Smooth muscle cell (in vitro differentiated cells): ENCODE results near the gene NFIA. TPM values are rescaled to one million over a fixed set of nuclear protein-coding genes. Genes with fewer than 3 reads are reported as not detected.
A peak's percentile ranks its signal among the peaks of the same experiment; 100 is the strongest.

Source experiments
- DNase-seq: peaks from one replicate; lab custom pipeline; 2025; ENCODE audit not compliant: unreplicated experiment; lab: John Stamatoyannopoulos, UW
- H2AFZ ChIP-seq: fragments of 200-600 bp; sonication (generic); 2 replicates; pipeline ENCODE4 v1.6.0; 2016; ENCODE audit warnings: antibody characterized with exemption, low read depth, mild to moderate bottlenecking
- H3F3A ChIP-seq: fragments of 200-600 bp; sonication (generic); 2 replicates; pipeline ENCODE4 v1.6.0; 2017; ENCODE audit warnings: antibody characterized with exemption, low read depth
- H3K27ac ChIP-seq: fragments of 200-600 bp; sonication (generic); 2 replicates; pipeline ENCODE4 v1.5.1; 2016; ENCODE audit warnings: low read depth, mild to moderate bottlenecking
- H3K27me3 ChIP-seq: fragments of 200-600 bp; sonication (generic); 2 replicates; pipeline ENCODE4 v1.6.1; 2016; ENCODE audit warnings: low read depth, mild to moderate bottlenecking
- H3K36me3 ChIP-seq: fragments of 200-600 bp; sonication (generic); 2 replicates; pipeline ENCODE4 v1.5.1; 2016; ENCODE audit warnings: low read depth
- H3K4me1 ChIP-seq: fragments of 200-600 bp; sonication (generic); 2 replicates; pipeline ENCODE4 v1.5.1; 2016; ENCODE audit warnings: low read depth
- H3K4me2 ChIP-seq: fragments of 200-600 bp; sonication (generic); 2 replicates; pipeline ENCODE4 v1.6.0; 2016; ENCODE audit warnings: mild to moderate bottlenecking
- H3K4me3 ChIP-seq: fragments of 200-600 bp; sonication (generic); 2 replicates; pipeline ENCODE4 v1.5.1; 2016; ENCODE audit warnings: mild to moderate bottlenecking
- H3K79me2 ChIP-seq: fragments of 200-600 bp; sonication (generic); 2 replicates; pipeline ENCODE4 v1.6.0; 2016; ENCODE audit warnings: low read depth, mild to moderate bottlenecking
- H3K9ac ChIP-seq: fragments of 200-600 bp; sonication (generic); 2 replicates; pipeline ENCODE4 v1.6.0; 2016; ENCODE audit warnings: low read depth
- H3K9me3 ChIP-seq: fragments of 200-600 bp; sonication (generic); replicated peaks from 2 replicates; pipeline ENCODE4 v1.5.1; 2016; ENCODE audit warnings: low read depth
- H4K20me1 ChIP-seq: fragments of 200-600 bp; sonication (generic); 2 replicates; pipeline ENCODE4 v1.6.0; 2016; ENCODE audit warnings: low read depth
- WGBS: methylation state at CpG from one replicate; pipeline ENCODE4 v1.1.7; 2016; ENCODE audit warnings: low lambda C conversion rate; 5-methylcytosine and 5-hydroxymethylcytosine counted together
- polyA plus RNA-seq: library from polyadenylated mRNA; unstranded; fragments of >200 nt; fragmentation: Nextera tagmentation; extraction: Ambion mirVana; gene quantifications from 2 replicates; pipeline ENCODE4 v1.2.1, GENCODE V29; 2016
- total RNA-seq: library from RNA; depleted of rRNA; stranded (reverse); fragments of >200 nt; gene quantifications from 2 replicates; pipeline ENCODE4 v1.2.3, GENCODE V29; 2014
- TF ChIP-seq, protein P1 (sequence below): fragments of 200-600 bp; sonication (generic); IDR thresholded peaks from 2 replicates; pipeline ENCODE4 v1.5.1; 2017; ENCODE audit warnings: borderline replicate concordance, mild to moderate bottlenecking, antibody characterized with exemption; ENCODE audit not compliant: insufficient read depth, poor library complexity, severe bottlenecking

The NFIA gene
- total and polyA plus RNA-seq, 2 experiments from 2014 or later: 5.0 to 6.2 TPM

DNA sequence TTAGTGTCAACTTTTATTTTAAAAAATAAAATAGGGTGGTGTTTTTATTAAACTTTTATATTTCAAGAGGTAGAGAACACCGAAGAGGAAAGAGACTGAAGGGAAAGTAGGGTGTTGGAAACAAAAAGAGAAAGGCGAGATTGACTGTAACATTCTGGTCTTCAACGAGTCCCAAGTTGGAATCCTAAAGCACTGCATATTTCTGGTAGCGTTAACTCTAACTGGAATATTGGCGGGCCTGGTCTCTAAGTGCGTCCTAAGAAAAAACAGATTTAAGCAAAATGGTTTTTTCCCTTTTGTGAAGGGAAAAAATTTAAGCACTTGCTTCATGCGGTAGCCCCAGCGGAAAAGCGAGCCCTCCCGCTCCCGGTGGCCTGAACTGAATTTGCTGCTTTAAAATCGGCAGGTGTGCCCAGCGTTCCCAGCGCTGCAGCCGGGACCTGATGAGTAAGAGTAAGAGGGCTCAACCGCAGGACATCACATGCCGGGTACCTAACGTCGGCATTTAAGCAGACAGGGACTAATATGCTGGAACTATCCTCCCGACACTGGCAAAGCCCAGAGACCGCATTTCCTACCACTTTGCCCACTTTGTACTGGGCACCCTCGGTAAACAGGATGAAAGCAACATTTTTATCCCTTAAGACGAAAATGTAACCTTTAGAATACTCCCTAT, 30.5 kb upstream of the NFIA start:
- no peak for DNase-seq
- 9% methylated on average over 23 of the region's 23 CpGs for WGBS

DNA sequence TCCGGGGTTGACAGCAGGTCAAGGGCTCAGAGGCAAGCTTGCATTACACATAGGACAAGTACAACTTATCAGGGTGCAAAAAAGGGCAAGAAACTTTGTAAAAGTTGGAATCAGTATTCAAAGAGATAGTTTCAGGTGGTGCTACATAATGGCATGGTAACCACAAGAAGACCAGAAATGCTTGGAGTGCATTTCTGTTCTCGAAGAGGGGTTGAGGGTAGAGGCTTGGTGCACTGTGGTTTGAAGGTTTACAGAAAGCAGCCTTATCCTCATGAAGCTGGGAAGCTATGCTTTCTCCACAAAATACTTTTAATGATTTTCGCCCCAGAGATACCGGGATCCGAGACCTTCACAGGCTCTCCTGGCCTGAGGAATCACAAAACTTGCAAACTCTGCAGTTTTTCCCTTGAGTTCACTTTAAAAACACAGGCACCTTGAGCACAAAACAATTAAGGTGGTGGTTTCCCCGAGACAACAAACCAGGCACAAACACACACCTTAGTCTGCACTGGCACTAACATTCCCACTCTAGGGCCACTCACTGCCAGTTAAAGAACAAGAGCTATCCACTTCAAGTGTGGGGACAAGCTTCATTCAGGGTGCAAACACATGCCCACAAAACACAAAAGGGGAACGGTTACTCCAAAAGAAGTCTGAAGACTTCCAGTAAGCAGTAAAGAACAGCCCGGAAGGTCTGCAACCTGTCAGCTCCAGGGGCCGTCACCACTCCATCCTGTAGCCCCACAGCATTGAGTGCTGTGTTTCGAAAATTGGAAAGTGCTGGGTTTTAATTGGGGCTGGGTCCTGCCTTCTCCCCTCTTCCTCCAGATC, 29.8 kb upstream of the NFIA start:
- peaks cover 61% of the 10 kb centered on the region for H3K27me3 ChIP-seq

More for the DNA sequence above, 30.5 kb upstream of the NFIA start:
- H3K79me2 ChIP-seq: no peaks in the 10 kb centered on the region
- peak overlapping the region; percentile 93 for H3K4me2 ChIP-seq
- H3K27me3 ChIP-seq: peaks cover 61% of the 10 kb centered on the region
- H3K27ac ChIP-seq: no peak overlapping the region
- H4K20me1 ChIP-seq: no peaks in the 10 kb centered on the region
- H3K36me3 ChIP-seq: no peaks in the 10 kb centered on the region
- no peak overlapping the region for H3K9ac ChIP-seq
- peak overlapping the region; percentile 86 for H3K4me3 ChIP-seq
- TF ChIP-seq, protein P1, sequence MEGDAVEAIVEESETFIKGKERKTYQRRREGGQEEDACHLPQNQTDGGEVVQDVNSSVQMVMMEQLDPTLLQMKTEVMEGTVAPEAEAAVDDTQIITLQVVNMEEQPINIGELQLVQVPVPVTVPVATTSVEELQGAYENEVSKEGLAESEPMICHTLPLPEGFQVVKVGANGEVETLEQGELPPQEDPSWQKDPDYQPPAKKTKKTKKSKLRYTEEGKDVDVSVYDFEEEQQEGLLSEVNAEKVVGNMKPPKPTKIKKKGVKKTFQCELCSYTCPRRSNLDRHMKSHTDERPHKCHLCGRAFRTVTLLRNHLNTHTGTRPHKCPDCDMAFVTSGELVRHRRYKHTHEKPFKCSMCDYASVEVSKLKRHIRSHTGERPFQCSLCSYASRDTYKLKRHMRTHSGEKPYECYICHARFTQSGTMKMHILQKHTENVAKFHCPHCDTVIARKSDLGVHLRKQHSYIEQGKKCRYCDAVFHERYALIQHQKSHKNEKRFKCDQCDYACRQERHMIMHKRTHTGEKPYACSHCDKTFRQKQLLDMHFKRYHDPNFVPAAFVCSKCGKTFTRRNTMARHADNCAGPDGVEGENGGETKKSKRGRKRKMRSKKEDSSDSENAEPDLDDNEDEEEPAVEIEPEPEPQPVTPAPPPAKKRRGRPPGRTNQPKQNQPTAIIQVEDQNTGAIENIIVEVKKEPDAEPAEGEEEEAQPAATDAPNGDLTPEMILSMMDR: no peak
- peaks cover 11% of the 10 kb centered on the region for H3F3A ChIP-seq
- H3K4me1 ChIP-seq: peaks cover 22% of the 10 kb centered on the region
- H3K9me3 ChIP-seq: no peaks in the 10 kb centered on the region
- H2AFZ ChIP-seq: no peak overlapping the region

DNA sequence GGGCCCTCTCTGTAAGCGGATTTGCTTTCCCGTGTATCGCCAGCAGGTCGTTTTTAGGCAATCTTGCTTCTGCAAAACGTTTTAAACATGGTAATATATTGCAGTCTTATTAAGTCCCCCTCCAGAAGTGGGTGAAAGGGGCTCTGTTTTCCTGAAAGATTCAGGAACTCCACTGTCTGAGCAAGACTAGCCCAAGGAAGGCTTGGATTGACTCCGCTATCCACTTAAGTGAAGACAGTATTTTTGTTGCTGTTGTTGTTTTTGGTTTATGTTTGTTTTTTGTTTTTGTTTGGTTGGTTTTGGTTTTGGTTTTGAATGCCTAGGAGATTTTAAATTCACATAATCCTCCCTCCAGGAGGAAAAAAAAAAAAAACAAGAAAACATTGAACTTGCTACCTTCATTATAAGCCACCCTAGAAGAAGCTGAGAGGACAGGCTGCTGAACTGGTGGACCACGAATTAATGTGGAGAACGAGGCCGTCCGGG, 29.1 kb upstream of the NFIA start:
- H3K9ac ChIP-seq: no peak overlapping the region
- peaks cover 35% of the 10 kb centered on the region for H3K4me1 ChIP-seq
- H3K36me3 ChIP-seq: no peaks in the 10 kb centered on the region
- H3K4me2 ChIP-seq: peak overlapping the region; percentile 88
- no peak overlapping the region for H3K27ac ChIP-seq
- WGBS: 15% methylated on average over 10 of the region's 10 CpGs
- no peak for DNase-seq
- H3K4me3 ChIP-seq: peak overlapping the region; percentile 41
- TF ChIP-seq, protein P1: no peak
- H3K27me3 ChIP-seq: peaks cover 61% of the 10 kb centered on the region
- no peaks in the 10 kb centered on the region for H3K9me3 ChIP-seq
- H3K79me2 ChIP-seq: no peaks in the 10 kb centered on the region
- no peaks in the 10 kb centered on the region for H4K20me1 ChIP-seq
- peaks cover 11% of the 10 kb centered on the region for H3F3A ChIP-seq
- H2AFZ ChIP-seq: no peak overlapping the region

More for the DNA sequence above, 29.8 kb upstream of the NFIA start:
- Histone ChIP-seq H2AFZ (no peak overlapping the region), H3K27ac (no peak overlapping the region), H3K79me2 (no peaks in the 10 kb centered on the region), H3K9me3 (no peaks in the 10 kb centered on the region), H3K4me3 (no peak overlapping the region), H3K9ac (no peak overlapping the region), H3K4me2 (no peak overlapping the region), H3K4me1 (peaks cover 28% of the 10 kb centered on the region), H3K36me3 (no peaks in the 10 kb centered on the region), H4K20me1 (no peaks in the 10 kb centered on the region), H3F3A (peaks cover 11% of the 10 kb centered on the region)
- DNase-seq: no peak
- 23% methylated on average over 10 of the region's 10 CpGs for WGBS
- TF ChIP-seq, protein P1: no peak
